Stimulated activated CD4-positive, alpha-beta T cell treated with anti-CD3 and anti-CD28 coated beads, Interleukin-4, amount 100 ng/mL, for 4 hours (primary cell): ENCODE results near the gene RGS12.

Experiments
- DNase-seq, 2 experiments: peaks; one replicate each; pipeline ENCODE4 v3.0.0-alpha.2; 2020

The RGS12 gene

GRCh38 chr4:3255611-3256186 is 37.1 kb upstream of the RGS12 start:
- no peak for DNase-seq

- no peak for DNase-seq
Measured at GRCh38 chr4:3256230-3257102, 36.4 kb upstream of the RGS12 start.

GRCh38 chr4:3257103-3257555 is 35.7 kb upstream of the RGS12 start:
- no peak for DNase-seq

GRCh38 chr4:3257556-3258482 is 35.0 kb upstream of the RGS12 start:
- no peak for DNase-seq

- no peak for DNase-seq
Measured at GRCh38 chr4:3261411-3262207, 31.2 kb upstream of the RGS12 start.

GRCh38 chr4:3262208-3263052 is 30.4 kb upstream of the RGS12 start:
- no peak for DNase-seq

- DNase-seq = no peak
Measured at GRCh38 chr4:3263053-3263875, 29.6 kb upstream of the RGS12 start.

GRCh38 chr4:3263876-3264193 is 29.0 kb upstream of the RGS12 start:
- DNase-seq = no peak

- DNase-seq = no peak
Measured at GRCh38 chr4:3266076-3266475, 26.7 kb upstream of the RGS12 start.

- no peak for DNase-seq
Measured at GRCh38 chr4:3267576-3268394, 25.0 kb upstream of the RGS12 start.

- no peak for DNase-seq
Measured at GRCh38 chr4:3268395-3269104, 24.3 kb upstream of the RGS12 start.

- no peak for DNase-seq
Measured at GRCh38 chr4:3269105-3269927, 23.5 kb upstream of the RGS12 start.

GRCh38 chr4:3269991-3270611 is 22.7 kb upstream of the RGS12 start:
- DNase-seq = no peak

GRCh38 chr4:3271131-3271530 is 21.7 kb upstream of the RGS12 start:
- no peak for DNase-seq

- no peak for DNase-seq
Measured at GRCh38 chr4:3276986-3277385, 15.8 kb upstream of the RGS12 start.

- DNase-seq = no peak
Measured at GRCh38 chr4:3280466-3280865, 12.4 kb upstream of the RGS12 start.

- no peak for DNase-seq
Measured at GRCh38 chr4:3283483-3283882, 9.3 kb upstream of the RGS12 start.

GRCh38 chr4:3283916-3284315 is 8.9 kb upstream of the RGS12 start:
- DNase-seq = no peak
